ENCODE results near the gene MAMSTR. TPM values are rescaled to one million over a fixed set of nuclear protein-coding genes. Genes with fewer than 3 reads are reported as not detected.

MAMSTR gene
- total and polyA plus RNA-seq, 9 of the 15 experiments (the other 6 are each of a cell fraction or from before 2014, with no cell fraction given): 0.08 to 1.00 (median 0.40) TPM; not detected in 1

GRCh38 chr19:48738557-48739403 lies 19.3 kb upstream of the MAMSTR start (continued):
- TF ChIP-seq SMAD3 (CRISPR knock-in tag; conservative IDR thresholded peaks at IDR 0.05) (no peak), NCOA6 (IDR thresholded peaks at IDR 0.05) (no peak), SMC3 (conservative IDR thresholded peaks at IDR 0.05; ENCODE audit: insufficient read depth, low read depth, low read length) (peak; percentile 81), CEBPZ (IDR thresholded peaks at IDR 0.05; ENCODE audit: borderline replicate concordance, low read depth, low read length) (no peak), MYNN (IDR thresholded peaks at IDR 0.05) (no peak), MYNN (CRISPR knock-in tag; IDR thresholded peaks at IDR 0.05) (no peak), ZBTB9 (CRISPR knock-in tag; IDR thresholded peaks at IDR 0.05) (peak; percentile 89), ZNF431 (CRISPR knock-in tag; IDR thresholded peaks at IDR 0.05) (peak; percentile 74), HNRNPK (IDR thresholded peaks at IDR 0.05; ENCODE audit: low read depth, low read length, poor library complexity, severe bottlenecking) (no peak), CC2D1A (IDR thresholded peaks at IDR 0.05) (no peak), ATF2 (CRISPR knock-in tag; IDR thresholded peaks at IDR 0.05) (0 out of 2 replicates have a peak, but pooled peaks have one; percentile 42), BACH1 (tag; IDR thresholded peaks at IDR 0.05) (no peak), MAZ (CRISPR knock-in tag; conservative IDR thresholded peaks at IDR 0.05 in 1 of 2, IDR thresholded peaks at IDR 0.05 in 1 of 2) (peak; percentile 29 to 87; a peak in 2 of 4 replicates), POLR2AphosphoS5 (IDR thresholded peaks at IDR 0.05; ENCODE audit: control insufficient read depth, insufficient read depth, low read depth, low read length) (no peak; the same call in 1 of the 2 replicates), TBL1XR1 (IDR thresholded peaks at IDR 0.05; ENCODE audit: low read length in 2 of 2) (no peak), ZNF124 (CRISPR knock-in tag; IDR thresholded peaks at IDR 0.05) (no peak)

All from K562 (cell line).